Prostate gland (tissue), 2 donors: ENCODE measurements around the gene SDC1.

ENCODE experiments used
- CTCF ChIP-seq, 4 experiments: fragments of 200-600 bp in 2 of 4; fragments of 450-650 bp in 2 of 4; sonication (generic) in 2 of 4; IDR thresholded peaks; 1 replicate in 3 of 4; 2 replicates in 1 of 4; pipeline ENCODE4 v1.5.1; 2016 to 2019; ENCODE audit warnings: antibody characterized with exemption in 4 of 4, mild to moderate bottlenecking in 2 of 4, moderate library complexity in 2 of 4
- POLR2A ChIP-seq: fragments of 450-650 bp; IDR thresholded peaks from one replicate; pipeline ENCODE4 v1.6.1; 2016; ENCODE audit warnings: antibody characterized with exemption, mild to moderate bottlenecking

- no peak for TF ChIP-seq CTCF (IDR thresholded peaks at IDR 0.05)
- no peak for TF ChIP-seq POLR2A
Observed at GRCh38 chr2:20196053-20196656, 28.8 kb downstream of the SDC1 start.
